Measurements from ENCODE around the gene KLHL17. TPM values are rescaled to one million over a fixed set of nuclear protein-coding genes. Genes with fewer than 3 reads are reported as not detected.

The KLHL17 gene
- total and polyA plus RNA-seq, 4 donors, result 0.98 to 5.4 (median 2.1) TPM

DNA sequence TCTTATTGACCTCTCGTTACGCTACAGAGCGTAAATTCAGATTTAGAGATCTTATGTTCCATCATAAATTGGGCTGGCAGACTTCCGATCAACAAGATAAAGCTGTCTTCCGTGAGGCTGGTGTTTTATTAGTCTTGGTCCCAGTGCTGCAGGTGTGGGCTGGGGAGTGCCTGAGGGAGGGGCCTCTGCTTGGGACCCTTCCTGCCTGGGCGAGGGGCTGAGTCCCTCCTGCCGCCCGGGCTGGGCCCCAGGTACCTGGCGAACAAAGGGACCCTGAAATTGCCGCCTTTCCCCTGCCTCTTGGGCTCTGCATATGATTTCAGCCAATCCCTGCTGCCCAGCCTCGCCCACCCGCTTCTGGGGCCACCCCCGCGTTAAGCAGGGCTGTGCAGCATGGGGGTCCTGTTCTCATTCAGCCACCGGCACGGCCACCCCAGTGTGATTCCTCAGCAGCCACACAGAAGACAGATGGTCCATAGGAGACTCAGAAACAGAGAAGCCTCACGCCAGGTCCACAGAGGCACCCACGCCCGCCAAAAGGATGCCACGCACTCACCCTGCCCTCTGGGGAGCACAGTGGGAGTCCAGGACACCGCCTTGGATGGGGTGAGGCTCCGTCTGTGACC lies 42.8 kb upstream of the KLHL17 start (continued):
- TF ChIP-seq REST (IDR thresholded peaks at IDR 0.05), result no peak
- TF ChIP-seq TAF1 (conservative IDR thresholded peaks at IDR 0.05), result no peak
- no peak for TF ChIP-seq HNF4G (IDR thresholded peaks at IDR 0.05)
- TF ChIP-seq RXRA (IDR thresholded peaks at IDR 0.05), result no peak

DNA sequence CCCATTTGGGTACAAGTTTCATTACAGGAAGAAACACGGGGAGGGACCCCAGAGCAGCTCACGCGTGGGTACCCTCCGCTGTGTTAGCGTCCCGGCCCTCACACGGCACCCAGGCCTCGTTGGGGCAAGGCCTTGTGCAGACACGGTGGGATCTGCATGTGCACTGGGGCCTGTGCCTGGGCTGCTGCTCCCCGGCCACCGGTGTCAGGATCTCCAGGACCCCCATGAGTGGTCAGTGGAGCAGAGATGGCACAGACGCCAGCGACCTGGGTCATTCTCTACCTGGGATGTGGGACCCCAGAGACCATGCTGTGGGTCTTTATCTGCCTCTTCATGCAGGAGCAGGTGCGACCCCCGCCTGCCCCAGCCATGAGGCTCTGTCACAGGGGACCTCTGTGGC lies 42.0 kb upstream of the KLHL17 start:
- Histone ChIP-seq H3K27ac (ENCODE audit: low read depth in 1 of 2, low read length in 2 of 2) (no peak overlapping the region), H3K4me3 (ENCODE audit: low read depth in 1 of 3, low read length in 3 of 3) (no peak overlapping the region), H3K27me3 (ENCODE audit: control insufficient read depth in 4 of 4, insufficient read depth in 4 of 4, low read length in 3 of 4) (peaks cover 0 to 3% (median 0%) of the 10 kb centered on the region in 4 donors), H3K4me1 (ENCODE audit: control insufficient read depth in 4 of 4, insufficient read depth in 4 of 4, low read length in 3 of 4) (peaks cover 10 to 38% (median 22%) of the 10 kb centered on the region in 4 donors), H3K9ac (ENCODE audit: low read depth in 1 of 2, low read length in 2 of 2) (no peak overlapping the region), H3K36me3 (ENCODE audit: control insufficient read depth in 4 of 4, insufficient read depth in 3 of 4, low read depth in 1 of 4, low read length in 3 of 4) (no peaks in the 10 kb centered on the region), H3K9me3 (ENCODE audit: control insufficient read depth in 4 of 4, low read length in 3 of 4) (no peaks in the 10 kb centered on the region)
- TF ChIP-seq SP1 (IDR thresholded peaks at IDR 0.05) (no peak), REST (IDR thresholded peaks at IDR 0.05) (no peak), MAX (IDR thresholded peaks at IDR 0.05) (no peak), TAF1 (conservative IDR thresholded peaks at IDR 0.05) (no peak), HNF4A (conservative IDR thresholded peaks at IDR 0.05) (no peak), FOXA2 (IDR thresholded peaks at IDR 0.05) (no peak), EGR1 (IDR thresholded peaks at IDR 0.05; ENCODE audit: low read depth in 2 of 2) (no peak), GABPA (IDR thresholded peaks at IDR 0.05 in 1 of 2, conservative IDR thresholded peaks at IDR 0.05 in 1 of 2) (no peak), JUND (IDR thresholded peaks at IDR 0.05) (no peak), RXRA (IDR thresholded peaks at IDR 0.05) (no peak), FOXA1 (IDR thresholded peaks at IDR 0.05) (no peak), RAD21 (IDR thresholded peaks at IDR 0.05) (no peak), HNF4G (IDR thresholded peaks at IDR 0.05) (no peak), YY1 (IDR thresholded peaks at IDR 0.05) (no peak)
- TF ChIP-seq, protein P1, sequence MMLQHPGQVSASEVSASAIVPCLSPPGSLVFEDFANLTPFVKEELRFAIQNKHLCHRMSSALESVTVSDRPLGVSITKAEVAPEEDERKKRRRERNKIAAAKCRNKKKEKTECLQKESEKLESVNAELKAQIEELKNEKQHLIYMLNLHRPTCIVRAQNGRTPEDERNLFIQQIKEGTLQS (IDR thresholded peaks at IDR 0.05), result no peak
- TF ChIP-seq, protein P2, sequence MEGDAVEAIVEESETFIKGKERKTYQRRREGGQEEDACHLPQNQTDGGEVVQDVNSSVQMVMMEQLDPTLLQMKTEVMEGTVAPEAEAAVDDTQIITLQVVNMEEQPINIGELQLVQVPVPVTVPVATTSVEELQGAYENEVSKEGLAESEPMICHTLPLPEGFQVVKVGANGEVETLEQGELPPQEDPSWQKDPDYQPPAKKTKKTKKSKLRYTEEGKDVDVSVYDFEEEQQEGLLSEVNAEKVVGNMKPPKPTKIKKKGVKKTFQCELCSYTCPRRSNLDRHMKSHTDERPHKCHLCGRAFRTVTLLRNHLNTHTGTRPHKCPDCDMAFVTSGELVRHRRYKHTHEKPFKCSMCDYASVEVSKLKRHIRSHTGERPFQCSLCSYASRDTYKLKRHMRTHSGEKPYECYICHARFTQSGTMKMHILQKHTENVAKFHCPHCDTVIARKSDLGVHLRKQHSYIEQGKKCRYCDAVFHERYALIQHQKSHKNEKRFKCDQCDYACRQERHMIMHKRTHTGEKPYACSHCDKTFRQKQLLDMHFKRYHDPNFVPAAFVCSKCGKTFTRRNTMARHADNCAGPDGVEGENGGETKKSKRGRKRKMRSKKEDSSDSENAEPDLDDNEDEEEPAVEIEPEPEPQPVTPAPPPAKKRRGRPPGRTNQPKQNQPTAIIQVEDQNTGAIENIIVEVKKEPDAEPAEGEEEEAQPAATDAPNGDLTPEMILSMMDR (IDR thresholded peaks at IDR 0.05; ENCODE audit: low read depth, low read length, missing input control), result no peak
- WGBS, result 89% methylated on average over 15 of the region's 15 CpGs
- no peak for DNase-seq (ENCODE audit: low spot score)
